HG03378 (cell line): ENCODE measurements around the gene TXNDC12.
"Not testable (repeated sequence)": the region's sequence is repeated elsewhere in the genome, so short reads cannot be mapped to it uniquely, and the experiment has no call there.

ENCODE experiments used
- ATAC-seq: cut with Tn5 transposase; IDR thresholded peaks from one replicate; pipeline ENCODE4 v1.9.1; 2021; ENCODE audit warnings: mild to moderate bottlenecking, moderate library complexity; ENCODE audit not compliant: unreplicated experiment

Gene TXNDC12

GRCh38 chr1:52055066-52055865, at the start of gene TXNDC12:
TXNDC12 (minus strand) TSS chr1:52055191; CDS start chr1:52055096, 95 bp downstream.
- peak; percentile 44 for ATAC-seq

- peak; percentile 74 for ATAC-seq
These were observed 47.5 kb upstream of the TXNDC12 start for GRCh38 chr1:52102336-52103013.

- ATAC-seq: no peak
These were observed 43.3 kb upstream of the TXNDC12 start for GRCh38 chr1:52098139-52098871.

- no peak for ATAC-seq
These were observed 41.2 kb upstream of the TXNDC12 start for GRCh38 chr1:52096216-52096615.

- ATAC-seq: not testable (repeated sequence)
These were observed 39.3 kb upstream of the TXNDC12 start for GRCh38 chr1:52094300-52094699.

- not testable (repeated sequence) for ATAC-seq
These were observed 32.9 kb upstream of the TXNDC12 start for GRCh38 chr1:52087892-52088291.

GRCh38 chr1:52080014-52080415, 25.0 kb upstream of the TXNDC12 start:
- no peak for ATAC-seq

GRCh38 chr1:52077277-52077676, 22.3 kb upstream of the TXNDC12 start:
- not testable (repeated sequence) for ATAC-seq

GRCh38 chr1:52072291-52072690, 17.3 kb upstream of the TXNDC12 start:
- ATAC-seq: no peak

GRCh38 chr1:52070704-52071103, 15.7 kb upstream of the TXNDC12 start:
- no peak for ATAC-seq

GRCh38 chr1:52063192-52063591, 8.2 kb upstream of the TXNDC12 start:
- ATAC-seq: no peak

GRCh38 chr1:52060822-52061221, 5.8 kb upstream of the TXNDC12 start:
- ATAC-seq: no peak

- no peak for ATAC-seq
These were observed 4.9 kb upstream of the TXNDC12 start for GRCh38 chr1:52059888-52060287.

- no peak for ATAC-seq
These were observed 4.3 kb upstream of the TXNDC12 start for GRCh38 chr1:52059321-52059720.

GRCh38 chr1:52057876-52058415, 3.0 kb upstream of the TXNDC12 start:
- ATAC-seq: no peak

GRCh38 chr1:52057255-52057654, 2.3 kb upstream of the TXNDC12 start:
- ATAC-seq: no peak

GRCh38 chr1:52056937-52057231, 1.9 kb upstream of the TXNDC12 start:
- peak; percentile 51 for ATAC-seq

- peak; percentile 78 for ATAC-seq
These were observed 1.4 kb upstream of the TXNDC12 start, which contains the start of gene BTF3L4 for GRCh38 chr1:52056163-52056936. BTF3L4 (plus strand) TSS chr1:52056295; CDS start chr1:52059848, 3,553 bp downstream.

GRCh38 chr1:52055866-52056162, 823 bp upstream of the TXNDC12 start:
- no peak for ATAC-seq

GRCh38 chr1:52054496-52055065, 410 bp downstream of the TXNDC12 start:
- no peak for ATAC-seq
